Measurements from ENCODE around the gene VAV1.

Gene VAV1

GRCh38 chr19:6725513-6726231 lies 46.8 kb upstream of the VAV1 start (continued):
- TF ChIP-seq ZFP41 (tag by site-specific recombination; IDR thresholded peaks at IDR 0.05; ENCODE audit: borderline replicate concordance) (no peak), ZNF621 (tag by site-specific recombination; IDR thresholded peaks at IDR 0.05) (no peak), ZNF37A (tag by site-specific recombination; IDR thresholded peaks at IDR 0.05) (no peak), GLI2 (tag by site-specific recombination; IDR thresholded peaks at IDR 0.05; ENCODE audit: borderline replicate concordance, low read depth) (no peak), ZNF544 (tag by site-specific recombination; IDR thresholded peaks at IDR 0.05) (no peak), ZNF214 (tag by site-specific recombination; IDR thresholded peaks at IDR 0.05; ENCODE audit: borderline replicate concordance) (no peak), ZNF140 (tag by site-specific recombination; IDR thresholded peaks at IDR 0.05) (no peak)

DNA sequence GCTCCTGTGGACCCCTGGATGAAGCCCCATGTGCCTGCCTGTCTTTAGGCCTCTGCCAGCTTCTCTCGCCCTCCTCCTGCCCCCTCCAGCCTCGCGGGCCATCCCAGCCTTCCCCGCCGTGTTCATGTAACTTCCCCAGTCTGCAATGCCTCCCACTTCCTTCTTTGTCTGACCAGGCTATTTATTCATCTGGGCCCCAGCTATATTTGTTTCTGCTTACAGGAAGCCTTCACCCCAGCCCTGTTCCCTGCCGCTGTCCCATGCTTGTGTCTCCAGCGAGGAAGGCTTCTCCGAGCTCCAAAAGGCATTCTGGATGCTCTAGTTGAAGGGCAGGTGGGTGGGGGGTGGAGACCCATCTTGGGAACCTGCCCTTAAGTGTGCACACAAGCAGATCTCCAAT lies 44.2 kb upstream of the VAV1 start:
- ChIA-PET POLR2A (interaction anchor here (0.7 kb wide), 1 partner anchor 18 kb away, joined by 3 read pairs; no protein-coding TSS in a partner anchor), CTCF (interaction anchor here (0.7 to 1.8 kb wide), 3 partner anchors 108 to 209 kb away, joined by 3 to 4 read pairs (median 4); no protein-coding TSS in a partner anchor)
- Histone ChIP-seq H3K9me3 (ENCODE audit: control insufficient read depth, insufficient read depth, low read depth, low read length) (no peaks in the 10 kb centered on the region), H3K4me1 (ENCODE audit: control insufficient read depth, insufficient read depth, low read length) (no peaks in the 10 kb centered on the region), H3K36me3 (ENCODE audit: control insufficient read depth in 2 of 2, insufficient read depth in 1 of 2, low read length in 2 of 2) (peaks cover 0 to 17% of the 10 kb centered on the region in 2 experiments; a peak in 2 of 3 replicates), H3K4me3 (ENCODE audit: low read depth, low read length) (no peak overlapping the region), H3K27ac (ENCODE audit: extremely low read depth, low read depth, low read length) (no peak overlapping the region)
- TF ChIP-seq ZNF350 (tag by site-specific recombination; IDR thresholded peaks at IDR 0.05) (no peak), SCRT1 (tag by site-specific recombination; IDR thresholded peaks at IDR 0.05; ENCODE audit: borderline replicate concordance) (no peak), KLF9 (tag by site-specific recombination; IDR thresholded peaks at IDR 0.05; ENCODE audit: low read depth) (no peak), ZNF292 (tag by site-specific recombination; IDR thresholded peaks at IDR 0.05; ENCODE audit: borderline replicate concordance, low read depth) (no peak), KLF8 (tag by site-specific recombination; IDR thresholded peaks at IDR 0.05) (no peak), PRDM6 (tag by site-specific recombination; IDR thresholded peaks at IDR 0.05) (no peak), HOXA7 (CRISPR knock-in tag; IDR thresholded peaks at IDR 0.05; ENCODE audit: borderline replicate concordance) (no peak), FEZF1 (tag by site-specific recombination; IDR thresholded peaks at IDR 0.05) (no peak), MEIS1 (CRISPR knock-in tag; IDR thresholded peaks at IDR 0.05; ENCODE audit: borderline replicate concordance) (no peak), ZSCAN30 (tag by site-specific recombination; IDR thresholded peaks at IDR 0.05) (no peak), SP7 (tag by site-specific recombination; IDR thresholded peaks at IDR 0.05) (no peak), ZNF426 (tag by site-specific recombination; IDR thresholded peaks at IDR 0.05) (no peak), ZNF623 (tag by site-specific recombination; IDR thresholded peaks at IDR 0.05) (no peak)
- TF ChIP-seq, protein P1, sequence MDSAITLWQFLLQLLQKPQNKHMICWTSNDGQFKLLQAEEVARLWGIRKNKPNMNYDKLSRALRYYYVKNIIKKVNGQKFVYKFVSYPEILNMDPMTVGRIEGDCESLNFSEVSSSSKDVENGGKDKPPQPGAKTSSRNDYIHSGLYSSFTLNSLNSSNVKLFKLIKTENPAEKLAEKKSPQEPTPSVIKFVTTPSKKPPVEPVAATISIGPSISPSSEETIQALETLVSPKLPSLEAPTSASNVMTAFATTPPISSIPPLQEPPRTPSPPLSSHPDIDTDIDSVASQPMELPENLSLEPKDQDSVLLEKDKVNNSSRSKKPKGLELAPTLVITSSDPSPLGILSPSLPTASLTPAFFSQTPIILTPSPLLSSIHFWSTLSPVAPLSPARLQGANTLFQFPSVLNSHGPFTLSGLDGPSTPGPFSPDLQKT (IDR thresholded peaks at IDR 0.05; ENCODE audit: borderline replicate concordance, low read depth, low read length): no peak
- TF ChIP-seq, protein P2, sequence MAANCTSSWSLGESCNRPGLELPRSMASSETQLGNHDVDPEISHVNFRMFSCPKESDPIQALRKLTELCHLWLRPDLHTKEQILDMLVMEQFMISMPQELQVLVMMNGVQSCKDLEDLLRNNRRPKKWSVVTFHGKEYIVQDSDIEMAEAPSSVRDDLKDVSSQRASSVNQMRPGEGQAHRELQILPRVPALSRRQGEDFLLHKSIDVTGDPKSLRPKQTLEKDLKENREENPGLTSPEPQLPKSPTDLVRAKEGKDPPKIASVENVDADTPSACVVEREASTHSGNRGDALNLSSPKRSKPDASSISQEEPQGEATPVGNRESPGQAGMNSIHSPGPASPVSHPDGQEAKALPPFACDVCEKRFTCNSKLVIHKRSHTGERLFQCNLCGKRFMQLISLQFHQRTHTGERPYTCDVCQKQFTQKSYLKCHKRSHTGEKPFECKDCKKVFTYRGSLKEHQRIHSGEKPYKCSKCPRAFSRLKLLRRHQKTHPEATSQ (tag by site-specific recombination; IDR thresholded peaks at IDR 0.05): no peak

Data from HEK293 (cell line).